KG1 (cell line): ENCODE data around the gene STRA8.

Experiments used
- DNase-seq: peaks from one replicate; lab custom pipeline; 2025; lab: John Stamatoyannopoulos, UW

STRA8 gene, protein sequence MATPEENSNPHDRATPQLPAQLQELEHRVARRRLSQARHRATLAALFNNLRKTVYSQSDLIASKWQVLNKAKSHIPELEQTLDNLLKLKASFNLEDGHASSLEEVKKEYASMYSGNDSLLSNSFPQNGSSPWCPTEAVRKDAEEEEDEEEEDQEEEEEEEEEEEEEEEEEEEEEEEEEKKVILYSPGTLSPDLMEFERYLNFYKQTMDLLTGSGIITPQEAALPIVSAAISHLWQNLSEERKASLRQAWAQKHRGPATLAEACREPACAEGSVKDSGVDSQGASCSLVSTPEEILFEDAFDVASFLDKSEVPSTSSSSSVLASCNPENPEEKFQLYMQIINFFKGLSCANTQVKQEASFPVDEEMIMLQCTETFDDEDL

DNA sequence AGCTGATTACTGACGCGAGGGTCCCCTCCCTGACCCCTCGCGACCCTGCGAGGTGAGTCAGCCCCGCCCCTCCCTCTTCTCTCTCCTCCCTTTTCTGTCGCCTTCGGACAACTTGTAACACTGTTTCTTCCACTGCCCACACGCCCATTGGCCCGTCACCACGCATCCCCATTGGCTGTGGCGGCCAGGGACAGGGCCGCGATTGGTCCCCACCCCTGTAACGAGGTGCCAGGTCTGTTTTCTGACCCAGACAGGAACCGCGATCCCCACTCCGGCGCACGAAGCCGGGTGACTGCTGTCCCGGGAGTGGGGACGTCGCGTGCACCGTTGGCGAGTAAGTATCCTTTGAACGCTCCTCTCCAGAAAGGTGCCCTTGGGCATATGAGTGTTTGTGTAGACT, at the start of gene STRA8:
Gene STRA8, plus strand, starts transcription at position 269 of the 400 bp plus-strand sequence. CDS start 6,687 bp downstream, outside the sequence.
- no peak for DNase-seq

DNA sequence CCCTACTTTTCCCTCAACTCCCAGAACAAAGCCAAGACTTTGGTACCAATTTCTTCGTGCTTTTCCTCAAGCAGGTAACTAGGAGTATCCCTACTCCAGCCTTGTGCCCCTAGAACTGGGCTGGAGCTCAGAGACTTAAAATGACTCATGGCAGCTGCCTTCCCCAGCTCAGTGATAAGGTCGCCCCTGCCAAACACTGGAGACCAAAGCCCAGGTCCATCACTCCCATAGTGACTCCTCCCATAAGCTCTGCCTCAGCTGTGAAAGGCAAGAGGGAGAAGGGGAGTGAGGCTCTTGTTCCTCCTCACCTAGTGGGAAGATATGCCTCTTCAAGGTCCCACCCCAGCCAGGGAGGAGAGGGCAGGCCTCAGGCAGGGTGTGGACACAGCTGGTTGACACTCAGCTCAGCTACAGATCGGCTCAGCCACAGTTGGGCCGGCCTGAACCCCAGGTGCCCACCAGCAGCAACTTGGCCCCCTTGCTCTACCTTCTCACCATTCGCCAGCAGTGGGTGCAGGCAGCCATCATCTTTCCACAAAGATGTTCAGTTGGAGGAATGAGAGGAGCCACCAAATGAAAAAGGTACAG, 49.3 kb upstream of the STRA8 start:
- no peak for DNase-seq

DNA sequence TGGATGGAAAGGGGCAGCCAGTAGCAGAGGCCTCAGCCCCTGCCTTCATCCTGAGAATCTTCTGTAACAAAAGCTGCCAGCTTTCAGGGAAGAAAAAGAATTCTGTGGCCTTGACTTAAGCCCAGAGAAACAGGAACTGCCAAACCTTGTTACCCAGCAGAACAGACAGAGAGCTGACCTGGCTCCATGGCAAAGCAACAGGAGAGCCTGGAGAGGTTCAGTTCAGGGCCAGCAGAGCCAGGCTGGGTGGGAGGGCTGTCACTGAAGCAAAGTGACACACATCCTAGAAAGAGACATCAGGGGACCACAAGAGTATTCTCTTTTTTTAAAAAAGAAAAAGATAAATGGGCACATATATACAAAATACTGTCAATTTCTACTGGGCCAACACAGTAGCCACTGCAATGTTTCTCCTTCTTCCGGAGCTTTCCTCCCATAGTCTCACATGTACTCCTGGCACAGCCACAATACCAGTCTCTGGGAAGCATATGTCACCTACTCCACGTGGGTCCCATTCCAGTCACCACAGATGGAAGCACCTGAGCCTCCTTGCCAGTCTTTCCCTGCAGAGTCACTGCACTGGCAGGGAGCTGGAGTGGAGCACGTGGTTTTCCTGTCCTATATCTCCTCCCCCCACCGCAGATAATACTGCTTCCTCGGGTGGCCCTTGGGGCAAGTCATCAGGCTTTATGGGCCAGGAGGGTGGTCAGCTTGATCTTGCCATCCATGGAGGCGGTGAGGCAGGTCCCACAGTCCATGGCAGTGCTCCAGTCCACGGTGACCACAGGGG, 48.0 kb upstream of the STRA8 start:
- no peak for DNase-seq

DNA sequence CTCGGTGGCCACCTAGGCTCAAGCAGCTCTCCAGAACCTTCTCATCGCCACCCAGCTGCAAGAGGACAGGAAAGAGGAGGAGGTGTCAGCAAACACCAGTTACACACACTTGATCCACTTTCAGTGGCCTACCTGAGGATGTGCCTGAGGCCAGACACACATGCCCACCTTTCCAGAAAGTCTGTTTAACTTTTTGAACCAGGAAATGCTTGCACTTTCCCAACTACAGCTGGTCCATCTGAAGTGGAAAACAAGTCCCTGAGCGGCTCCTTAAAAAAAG, 47.4 kb upstream of the STRA8 start:
- DNase-seq, result no peak

DNA sequence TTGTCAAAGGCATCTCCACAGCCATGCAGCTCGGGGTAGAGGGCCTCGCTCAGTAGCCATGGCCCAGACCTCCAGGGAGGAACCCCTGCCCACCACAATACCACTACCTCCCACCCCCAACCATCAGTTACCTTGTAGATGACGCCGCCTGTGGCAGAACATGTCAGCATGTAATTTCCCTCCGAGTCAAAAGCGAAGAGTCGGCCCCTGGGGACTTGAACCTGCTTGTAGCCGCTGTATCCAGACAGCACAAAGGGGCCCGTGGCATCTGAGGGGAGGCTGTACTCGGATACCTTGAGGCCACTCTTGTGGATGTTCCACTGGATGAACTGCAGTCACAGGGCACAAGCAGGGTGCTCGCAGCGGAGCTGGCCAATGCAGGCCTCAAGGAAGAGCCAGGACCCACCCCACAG, 46.8 kb upstream of the STRA8 start:
- no peak for DNase-seq

DNA sequence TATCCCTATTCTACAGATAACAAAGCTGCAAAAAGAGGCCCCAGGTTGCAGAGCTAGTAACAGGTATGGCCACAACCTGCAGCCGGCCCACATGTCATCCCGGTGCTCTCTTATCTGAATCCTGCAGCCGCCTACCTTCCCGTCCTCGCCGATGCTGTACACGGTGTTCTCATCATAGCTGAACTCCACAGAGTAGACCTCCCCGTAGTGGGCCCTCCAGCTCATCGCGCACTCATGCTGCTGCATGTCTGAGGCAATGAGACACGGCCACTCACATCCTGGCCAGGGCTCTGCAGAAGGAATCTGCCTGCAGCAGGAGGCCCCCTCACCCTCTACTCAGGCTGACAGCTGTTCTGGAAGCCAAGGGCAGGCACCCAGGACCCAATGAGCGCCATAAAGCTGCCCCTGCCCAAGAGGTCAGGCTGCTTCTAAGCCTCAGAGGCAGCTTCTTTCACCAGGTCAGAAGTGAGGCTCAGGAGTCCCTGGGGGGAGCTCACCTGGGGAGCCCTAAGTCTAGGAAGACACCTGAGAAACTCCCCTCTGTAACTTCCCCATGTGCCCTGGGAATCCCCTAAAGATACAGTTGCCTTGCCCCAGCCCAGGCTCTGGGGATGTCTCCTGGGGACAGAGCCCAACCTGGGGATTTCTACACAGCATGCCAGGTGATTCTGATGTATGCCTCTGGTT, 45.2 kb upstream of the STRA8 start:
- no peak for DNase-seq

DNA sequence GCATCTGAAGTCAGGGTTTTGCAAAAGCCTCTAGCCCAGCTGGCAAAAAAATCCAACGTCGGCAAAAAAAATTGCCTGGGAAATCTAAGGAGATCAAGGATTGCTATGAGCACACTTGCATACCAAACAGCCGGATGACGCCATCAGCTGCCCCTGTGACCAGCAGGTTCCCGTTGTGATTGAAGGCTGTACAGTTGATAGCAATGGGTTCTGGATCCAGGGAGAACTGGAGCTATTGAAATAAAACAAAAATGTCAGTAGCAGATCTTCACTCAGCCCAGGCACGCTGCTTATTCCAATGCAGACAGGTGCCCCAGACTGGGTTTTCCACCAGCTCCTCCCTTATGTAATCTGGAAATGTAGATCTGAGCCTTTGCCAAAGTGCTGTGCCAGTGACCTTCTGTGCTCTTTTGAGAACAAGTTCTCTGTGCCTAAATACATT, 44.4 kb upstream of the STRA8 start:
- no peak for DNase-seq

DNA sequence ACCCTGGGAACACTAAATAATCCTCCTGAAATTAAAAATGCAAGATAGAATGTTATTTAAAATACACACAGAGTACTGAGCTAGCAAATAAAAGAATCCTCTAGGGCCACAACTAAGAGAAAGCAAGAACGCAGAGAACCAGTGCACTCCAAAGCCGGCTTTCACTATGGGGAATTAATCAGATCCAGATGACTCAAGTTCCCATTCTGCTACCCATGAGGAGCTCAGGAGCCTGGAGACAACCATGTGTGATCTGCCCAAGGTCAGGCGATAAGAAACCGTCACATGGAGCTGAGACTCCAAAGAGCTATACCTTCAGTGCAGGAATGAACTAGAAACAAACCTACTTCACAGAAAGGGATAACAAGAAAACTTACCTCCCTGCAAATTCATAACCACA, 43.7 kb upstream of the STRA8 start:
- no peak for DNase-seq

DNA sequence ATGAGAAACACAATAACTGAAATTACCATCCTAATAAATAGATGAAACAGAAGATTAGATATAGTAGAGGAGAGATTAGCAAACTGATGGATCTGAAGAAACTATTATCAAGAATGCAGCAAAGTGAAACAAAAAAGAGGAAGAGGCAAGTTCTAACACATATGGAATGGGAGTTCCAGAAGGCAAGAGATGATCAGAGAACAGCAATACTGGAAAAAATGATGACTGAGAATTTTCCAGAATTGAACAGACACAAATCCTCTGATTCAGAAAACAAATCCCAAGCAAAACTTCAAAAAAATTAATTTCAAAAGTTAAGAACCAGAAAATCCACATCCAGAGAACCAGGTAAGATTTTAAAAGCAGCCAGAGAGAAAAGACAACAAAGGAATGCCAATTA, 42.9 kb upstream of the STRA8 start:
- DNase-seq, result no peak

DNA sequence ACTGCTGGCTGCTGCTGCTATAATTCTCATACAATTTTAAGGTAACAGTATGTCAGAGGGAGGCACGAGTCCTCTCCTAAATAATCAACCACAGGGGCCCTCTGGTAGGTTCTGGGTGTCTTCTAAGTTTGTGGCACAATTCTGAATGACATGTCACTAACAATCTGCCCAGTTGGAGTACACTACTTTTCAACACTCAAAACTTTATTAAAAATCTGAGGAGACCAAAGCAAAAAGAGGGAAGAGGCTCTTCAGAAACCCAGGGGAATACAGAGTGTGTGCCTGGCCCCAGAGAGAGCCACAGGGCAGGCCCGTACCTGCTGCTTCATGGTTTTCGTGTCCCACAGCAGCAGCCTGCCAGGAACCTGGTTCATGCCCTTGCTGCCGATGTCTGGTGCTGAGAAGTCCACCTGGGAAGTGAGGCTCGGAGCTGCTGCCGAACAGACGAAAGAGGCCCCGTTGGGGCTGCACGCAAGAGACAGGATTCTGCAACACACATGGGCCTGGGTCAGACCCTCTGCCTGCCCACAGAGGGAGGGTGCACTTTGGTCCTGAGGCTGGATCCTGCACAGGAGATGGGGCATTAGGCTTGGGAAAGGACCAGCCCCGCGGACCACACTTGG, 40.6 kb upstream of the STRA8 start:
- no peak for DNase-seq

DNA sequence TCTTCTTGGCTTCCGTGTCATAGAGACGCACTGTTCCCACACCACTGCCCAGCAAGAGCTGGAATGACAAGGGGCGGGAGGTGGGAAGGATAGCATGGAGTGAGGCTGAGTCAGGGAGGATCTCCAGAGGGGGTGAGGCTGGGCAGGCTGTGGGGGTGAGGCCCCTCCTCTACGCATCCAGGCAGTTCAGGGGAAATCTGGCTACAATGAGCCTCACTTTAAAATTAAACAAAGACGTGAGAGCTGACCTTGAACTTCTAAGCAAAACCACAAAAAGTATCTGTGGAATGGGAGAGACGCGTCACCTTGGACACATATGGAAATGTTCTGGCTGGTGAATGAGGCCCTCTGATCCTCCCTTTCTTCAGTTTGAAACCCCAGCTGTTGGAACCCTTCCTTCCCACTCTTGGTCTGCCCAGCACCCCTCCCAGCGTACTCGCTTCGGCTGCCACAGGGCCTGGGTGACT, 40.0 kb upstream of the STRA8 start:
- no peak for DNase-seq

DNA sequence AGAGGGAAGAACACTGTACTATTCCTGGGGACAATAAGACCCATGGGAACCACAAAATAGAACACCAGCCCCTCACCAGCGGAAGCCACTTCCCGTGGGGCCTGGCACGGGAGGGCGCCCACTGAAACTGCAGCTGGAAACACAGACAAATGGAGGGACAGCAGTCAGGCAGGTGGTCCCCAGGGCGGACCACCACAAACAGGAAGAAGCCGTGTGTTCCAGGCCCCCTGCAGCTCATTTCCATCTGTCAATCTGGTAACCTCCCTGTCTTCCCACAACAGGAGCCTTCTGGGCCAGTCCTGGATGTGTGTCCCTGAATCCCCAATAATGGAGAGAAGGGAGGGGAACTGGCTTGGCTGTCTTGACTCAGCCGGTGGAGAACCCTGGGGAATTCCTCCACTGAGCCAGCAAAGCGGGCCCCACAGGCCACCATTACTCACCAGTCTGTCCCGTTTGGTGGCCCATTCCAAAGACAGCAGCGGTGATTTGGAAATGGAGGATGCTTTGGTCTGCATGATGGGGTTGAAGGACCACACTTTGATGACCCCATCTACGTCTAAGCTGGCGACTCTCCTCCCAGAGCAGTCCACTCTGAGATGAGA, 39.0 kb upstream of the STRA8 start:
- DNase-seq, result no peak

DNA sequence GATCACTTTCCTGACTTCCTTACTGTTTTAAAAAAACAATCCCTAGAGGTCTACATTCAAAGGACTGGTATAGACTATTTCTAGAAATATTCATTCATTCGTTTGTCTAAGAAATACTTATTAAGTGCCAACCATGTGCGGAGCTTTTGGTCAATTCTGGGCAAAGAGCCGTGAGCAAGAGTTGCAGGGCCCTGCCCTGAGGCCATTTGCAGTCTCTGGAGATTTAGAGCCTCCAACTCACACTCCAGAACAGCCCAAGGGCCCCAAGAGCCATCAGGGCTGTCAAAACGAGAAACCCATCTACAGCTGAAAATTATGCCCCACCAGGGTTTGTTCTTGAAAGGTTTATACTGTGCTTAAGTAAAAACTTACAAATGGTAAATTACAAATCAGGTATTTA, 38.5 kb upstream of the STRA8 start:
- DNase-seq, result no peak

DNA sequence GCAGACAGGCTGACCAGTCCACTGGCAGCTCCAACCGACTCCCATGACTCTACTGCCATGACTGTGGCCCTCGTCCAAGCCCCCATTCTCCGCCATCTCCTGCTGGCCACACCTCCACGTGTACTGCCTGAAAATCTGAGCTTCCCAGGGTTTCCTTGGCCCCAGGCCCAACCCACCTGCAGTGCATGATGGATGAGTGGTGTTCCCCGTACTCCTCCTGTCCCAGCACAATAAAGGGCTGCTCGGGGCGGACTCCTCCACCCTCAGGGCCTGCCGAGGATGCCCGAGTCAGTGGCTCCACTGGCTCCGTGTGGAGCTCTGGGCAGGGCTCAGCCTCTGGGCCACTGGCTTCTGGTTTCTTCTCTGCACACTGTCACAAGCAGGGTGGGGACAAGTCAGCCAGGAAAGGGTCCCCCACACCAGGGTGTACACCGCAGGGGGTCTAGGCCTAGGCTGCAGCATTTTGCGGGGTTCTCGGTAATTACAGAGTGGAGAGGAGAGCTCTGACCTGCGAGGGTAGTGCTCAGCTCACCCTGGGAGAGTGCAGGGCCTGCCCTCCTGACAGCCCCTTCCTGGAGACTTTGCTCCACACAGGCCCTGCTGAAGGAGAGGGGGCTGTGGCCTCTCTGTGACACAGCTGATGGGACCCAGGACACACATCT, 37.5 kb upstream of the STRA8 start:
- no peak for DNase-seq

DNA sequence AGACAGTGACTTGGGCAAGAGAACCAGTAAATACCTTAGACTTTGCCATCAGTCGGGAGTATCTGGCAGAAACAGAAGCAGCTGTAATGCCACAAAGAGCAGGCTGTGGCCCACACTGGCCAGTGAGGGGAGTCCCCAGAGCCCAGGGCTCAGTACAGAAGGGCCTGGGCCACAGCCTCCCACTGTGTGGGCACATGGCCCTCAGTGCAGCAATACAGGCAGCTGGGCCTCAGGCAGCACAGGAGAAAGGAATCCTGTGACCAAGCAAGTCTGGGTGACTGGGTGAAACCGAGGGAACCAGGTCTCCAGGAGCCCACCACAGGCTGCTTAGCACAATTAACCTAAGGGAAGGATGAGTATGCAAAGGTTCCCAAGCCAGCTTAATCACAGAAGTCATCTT, 36.3 kb upstream of the STRA8 start:
- DNase-seq, result no peak

DNA sequence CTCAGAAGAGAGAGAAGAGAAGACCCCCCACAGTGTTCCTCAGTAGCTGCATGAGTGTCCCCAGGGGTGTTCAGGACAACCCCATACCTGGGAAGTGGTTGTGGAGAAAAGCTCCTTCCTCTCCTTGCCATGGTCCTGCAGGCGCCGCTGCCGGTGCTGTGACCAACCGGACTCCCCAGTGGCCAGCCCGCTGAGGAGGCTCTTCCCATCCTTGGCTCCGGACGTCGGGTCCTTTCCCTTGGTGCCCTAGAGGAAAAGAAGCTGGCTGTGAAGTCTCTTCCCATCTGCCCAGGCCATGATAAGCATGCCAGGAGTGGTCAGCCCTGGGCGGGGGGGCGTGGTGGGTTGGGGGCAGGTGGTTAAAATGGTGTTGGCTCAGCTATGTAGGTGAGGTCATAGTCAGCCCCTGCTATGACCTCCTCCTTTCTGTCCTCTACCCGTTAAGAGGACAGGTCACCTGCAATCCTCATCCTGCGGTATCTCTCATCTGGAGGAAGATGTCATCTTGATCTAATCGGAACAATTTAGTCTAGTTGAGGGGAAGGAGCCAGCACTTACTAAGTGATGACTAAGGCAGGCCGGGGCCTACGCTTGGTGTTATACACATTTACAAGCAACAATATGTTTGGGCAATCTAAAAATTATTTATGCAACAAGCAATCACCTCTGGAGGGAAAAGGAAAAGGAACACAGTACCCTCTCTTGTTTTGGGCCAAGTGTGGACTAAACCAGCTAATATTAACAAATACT, 35.6 kb upstream of the STRA8 start:
- DNase-seq, result no peak

DNA sequence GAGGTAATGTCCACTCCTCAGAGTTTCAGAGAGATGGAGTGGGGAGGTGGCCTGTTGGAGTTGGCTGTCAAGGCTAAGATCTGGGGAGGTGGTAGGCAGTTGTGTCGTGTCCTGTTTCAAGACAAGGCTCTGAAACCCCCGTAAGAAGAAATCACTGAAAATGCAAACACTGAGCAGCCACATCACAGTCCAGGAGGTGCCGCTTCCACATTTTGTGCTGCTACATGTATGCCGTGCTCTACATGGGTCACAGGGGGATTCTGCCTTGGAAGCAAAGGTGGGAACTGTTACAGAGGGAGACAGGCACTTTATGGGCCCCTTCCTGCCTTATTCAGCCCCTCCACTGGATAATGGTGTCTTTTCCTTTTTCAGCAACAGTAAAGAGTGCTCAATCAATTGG, 34.2 kb upstream of the STRA8 start:
- DNase-seq, result no peak

DNA sequence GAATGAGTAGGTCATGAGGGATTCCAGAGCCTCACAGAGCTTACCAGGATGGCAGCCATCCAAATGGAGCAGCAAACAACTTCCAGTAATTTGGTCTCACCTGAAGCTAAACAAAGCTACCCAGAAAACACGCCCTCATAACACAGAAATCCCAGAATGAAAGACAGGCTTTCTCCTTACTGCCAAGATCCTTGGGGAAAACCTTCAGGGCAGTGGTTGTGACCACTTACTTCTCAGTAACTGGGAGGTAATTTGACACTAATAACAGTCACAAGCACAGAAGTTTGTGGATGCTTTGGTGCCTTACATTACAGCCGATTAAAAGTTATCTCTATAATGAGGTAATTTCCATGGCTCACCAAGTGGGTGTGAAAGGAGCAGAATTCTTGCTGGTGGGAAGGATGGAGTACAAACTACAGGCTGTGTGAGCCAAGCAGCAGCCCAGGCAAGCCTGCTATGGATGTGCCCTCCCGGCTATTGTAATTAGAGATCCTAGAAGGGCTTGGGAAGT, 32.8 kb upstream of the STRA8 start:
- no peak for DNase-seq

DNA sequence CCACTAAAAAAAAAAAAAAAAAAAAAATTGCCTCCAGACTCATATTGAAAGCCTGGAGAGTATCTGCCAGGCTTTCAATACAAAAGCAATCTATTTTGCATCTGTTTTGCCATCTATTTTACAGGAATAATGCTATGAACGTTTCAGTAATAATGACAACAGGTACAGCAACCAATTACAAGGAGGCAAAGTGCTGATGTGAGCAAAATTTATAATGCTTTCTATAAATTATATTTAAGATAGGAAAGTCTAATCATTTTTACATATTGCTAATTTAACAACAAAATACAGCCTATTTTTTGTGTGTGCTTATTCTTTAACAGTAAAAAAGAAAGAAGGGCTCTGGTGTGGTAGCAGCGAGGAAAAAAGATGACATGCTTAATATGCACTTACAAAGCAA, 32.3 kb upstream of the STRA8 start:
- DNase-seq, result no peak

DNA sequence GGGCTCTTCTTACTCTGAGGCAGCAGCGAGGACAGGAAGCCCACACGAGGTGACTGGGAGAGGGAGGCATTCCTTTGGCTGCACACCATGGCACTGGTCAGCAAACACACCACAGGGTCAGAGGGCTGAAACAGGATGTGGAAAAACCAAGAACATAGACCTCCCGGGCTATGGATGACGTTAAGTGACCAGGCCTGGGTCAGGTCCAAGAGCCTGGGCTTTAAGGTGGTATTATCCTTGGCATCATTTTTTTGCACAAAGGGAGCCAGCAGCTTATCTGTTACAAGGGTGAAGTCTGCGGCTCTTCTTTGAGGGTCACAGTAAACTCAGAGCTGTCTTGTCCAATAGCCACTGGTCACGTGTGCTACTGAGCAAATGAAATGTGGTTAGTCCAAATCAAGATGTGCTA, 29.3 kb upstream of the STRA8 start:
- DNase-seq, result no peak
